Measurements from ENCODE around the gene LRRK1. TPM values are rescaled to one million over a fixed set of nuclear protein-coding genes. Genes with fewer than 3 reads are reported as not detected.

Gene LRRK1
- total and polyA plus RNA-seq, 2 of the 13 experiments (the other 11 are each of a cell fraction or from before 2014, with no cell fraction given), result 0.13 to 1.2 TPM

DNA sequence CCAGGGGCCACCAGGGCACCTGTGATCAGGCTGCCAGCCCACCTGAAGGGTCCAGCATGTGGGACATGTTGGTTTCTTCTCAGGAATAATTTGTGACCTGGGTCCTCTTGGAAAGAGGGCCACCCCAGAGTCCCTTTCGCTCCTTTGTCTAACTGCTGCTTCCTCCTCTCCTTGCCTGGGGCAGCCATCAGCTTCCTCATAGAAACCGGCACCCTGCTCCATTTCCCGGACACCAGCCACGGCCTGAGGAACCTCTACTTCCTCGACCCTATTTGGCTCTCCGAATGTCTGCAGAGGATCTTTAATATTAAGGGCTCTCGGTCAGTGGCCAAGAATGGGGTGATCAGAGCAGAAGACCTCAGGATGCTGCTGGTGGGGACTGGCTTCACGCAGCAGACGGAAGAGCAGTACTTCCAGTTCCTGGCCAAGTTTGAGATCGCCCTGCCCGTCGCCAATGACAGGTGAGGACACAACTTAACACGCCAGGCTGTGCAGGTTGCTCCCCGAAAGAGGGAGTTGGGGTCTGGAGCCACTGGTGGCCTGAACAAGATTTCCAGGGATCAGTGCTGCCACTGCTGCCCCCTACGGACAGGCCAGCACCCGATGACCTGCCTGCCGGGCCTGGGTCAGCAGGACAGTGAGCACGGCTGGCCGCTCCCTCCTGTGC lies 109.7 kb downstream of the LRRK1 start (continued):
- TF ChIP-seq, protein P1, sequence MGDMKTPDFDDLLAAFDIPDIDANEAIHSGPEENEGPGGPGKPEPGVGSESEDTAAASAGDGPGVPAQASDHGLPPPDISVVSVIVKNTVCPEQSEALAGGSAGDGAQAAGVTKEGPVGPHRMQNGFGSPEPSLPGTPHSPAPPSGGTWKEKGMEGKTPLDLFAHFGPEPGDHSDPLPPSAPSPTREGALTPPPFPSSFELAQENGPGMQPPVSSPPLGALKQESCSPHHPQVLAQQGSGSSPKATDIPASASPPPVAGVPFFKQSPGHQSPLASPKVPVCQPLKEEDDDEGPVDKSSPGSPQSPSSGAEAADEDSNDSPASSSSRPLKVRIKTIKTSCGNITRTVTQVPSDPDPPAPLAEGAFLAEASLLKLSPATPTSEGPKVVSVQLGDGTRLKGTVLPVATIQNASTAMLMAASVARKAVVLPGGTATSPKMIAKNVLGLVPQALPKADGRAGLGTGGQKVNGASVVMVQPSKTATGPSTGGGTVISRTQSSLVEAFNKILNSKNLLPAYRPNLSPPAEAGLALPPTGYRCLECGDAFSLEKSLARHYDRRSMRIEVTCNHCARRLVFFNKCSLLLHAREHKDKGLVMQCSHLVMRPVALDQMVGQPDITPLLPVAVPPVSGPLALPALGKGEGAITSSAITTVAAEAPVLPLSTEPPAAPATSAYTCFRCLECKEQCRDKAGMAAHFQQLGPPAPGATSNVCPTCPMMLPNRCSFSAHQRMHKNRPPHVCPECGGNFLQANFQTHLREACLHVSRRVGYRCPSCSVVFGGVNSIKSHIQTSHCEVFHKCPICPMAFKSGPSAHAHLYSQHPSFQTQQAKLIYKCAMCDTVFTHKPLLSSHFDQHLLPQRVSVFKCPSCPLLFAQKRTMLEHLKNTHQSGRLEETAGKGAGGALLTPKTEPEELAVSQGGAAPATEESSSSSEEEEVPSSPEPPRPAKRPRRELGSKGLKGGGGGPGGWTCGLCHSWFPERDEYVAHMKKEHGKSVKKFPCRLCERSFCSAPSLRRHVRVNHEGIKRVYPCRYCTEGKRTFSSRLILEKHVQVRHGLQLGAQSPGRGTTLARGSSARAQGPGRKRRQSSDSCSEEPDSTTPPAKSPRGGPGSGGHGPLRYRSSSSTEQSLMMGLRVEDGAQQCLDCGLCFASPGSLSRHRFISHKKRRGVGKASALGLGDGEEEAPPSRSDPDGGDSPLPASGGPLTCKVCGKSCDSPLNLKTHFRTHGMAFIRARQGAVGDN (CRISPR knock-in tag; IDR thresholded peaks at IDR 0.05), result 0 out of 2 replicates have a peak, but pooled peaks have one; percentile 17
- no peak for TF ChIP-seq MTA1 (CRISPR knock-in tag; IDR thresholded peaks at IDR 0.05; ENCODE audit: borderline replicate concordance)

DNA sequence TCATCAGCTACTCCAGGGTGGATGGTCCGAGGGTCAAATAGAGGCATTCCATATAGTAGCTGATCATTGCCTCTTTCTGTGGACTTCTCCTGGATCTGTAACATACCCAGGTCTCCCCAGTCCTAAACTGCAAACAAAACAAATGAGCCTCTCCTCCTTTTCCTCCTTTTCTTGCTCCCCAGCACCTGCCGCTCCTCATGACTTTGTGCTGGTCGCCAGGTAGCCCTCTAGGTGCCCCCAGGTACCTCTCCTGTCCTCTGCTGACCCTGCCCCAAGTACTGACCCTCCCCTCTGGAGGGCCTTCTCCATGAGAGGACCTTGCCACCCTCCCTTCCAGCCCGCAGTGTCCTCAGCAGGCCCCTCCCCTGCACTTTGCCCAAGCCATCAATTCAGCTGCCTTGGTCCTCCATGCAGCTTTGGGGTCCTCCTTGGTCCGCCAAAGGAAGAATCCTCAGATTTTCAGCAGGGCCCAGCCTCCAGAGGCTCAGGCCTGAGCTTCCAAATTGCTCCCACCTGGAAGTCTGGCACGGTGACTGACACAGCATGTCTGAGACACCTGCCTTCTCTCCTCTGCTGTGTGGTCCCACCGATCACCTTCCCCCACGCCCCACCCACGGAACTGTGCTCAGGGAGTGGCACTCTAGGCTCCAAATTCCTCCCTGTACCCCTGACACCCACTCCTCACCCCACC lies 111.0 kb downstream of the LRRK1 start:
- no peak for DNase-seq (ENCODE audit: low spot score)
- no peaks in the 10 kb centered on the region for H3K79me2 ChIP-seq (ENCODE audit: insufficient read depth, low read length)
- no peak for FAIRE-seq
- ChIA-PET POLR2A (no interaction called here), CTCF (ENCODE audit: low intra/inter-chr PET ratio, low total read pairs) (no interaction called here)
- peaks cover 6% of the 10 kb centered on the region; the same call in 1 of the 2 replicates for H3K9me3 ChIP-seq (ENCODE audit: low read length)
- no TSS peak for BruUV-seq (replicated peaks)
- H3K36me3 ChIP-seq (replicated peaks in 1 of 2; ENCODE audit: control insufficient read depth in 1 of 2, insufficient read depth in 2 of 2, low read length in 2 of 2), result no peaks in the 10 kb centered on the region
- in situ Hi-C loops (cut with HindIII; ENCODE audit: extremely low pct_ligation_motif_present, low pct_unique_long_range_greater_than_20kb), result no loop called here
- no peak for ATAC-seq
- intact Hi-C loops (cut with micrococcal nuclease; ENCODE audit: unreplicated experiment), result no loop called here
- no peak overlapping the region for H3K9ac ChIP-seq (ENCODE audit: insufficient read depth, low read depth, low read length)
- no peaks in the 10 kb centered on the region for H4K20me1 ChIP-seq (ENCODE audit: insufficient read depth, low read length)
- TF ChIP-seq GATAD2A (CRISPR knock-in tag; IDR thresholded peaks at IDR 0.05) (no peak), KLF9 (CRISPR knock-in tag; IDR thresholded peaks at IDR 0.05; ENCODE audit: low read depth) (no peak), ZNF749 (CRISPR knock-in tag; IDR thresholded peaks at IDR 0.05; ENCODE audit: borderline replicate concordance) (no peak), ZNF205 (CRISPR knock-in tag; IDR thresholded peaks at IDR 0.05) (no peak), TRIM24 (CRISPR knock-in tag; IDR thresholded peaks at IDR 0.05) (no peak), PLRG1 (conservative IDR thresholded peaks at IDR 0.05) (no peak), RORA (CRISPR knock-in tag; IDR thresholded peaks at IDR 0.05) (no peak), FOXA3 (CRISPR knock-in tag; IDR thresholded peaks at IDR 0.05) (no peak), PTBP1 (IDR thresholded peaks at IDR 0.05; ENCODE audit: low read depth, low read length, poor library complexity, severe bottlenecking) (no peak), AKAP8 (CRISPR knock-in tag; IDR thresholded peaks at IDR 0.05) (no peak), ZSCAN20 (CRISPR knock-in tag; IDR thresholded peaks at IDR 0.05; ENCODE audit: borderline replicate concordance) (no peak)
- H3K4me2 ChIP-seq (ENCODE audit: low read depth, low read length), result no peak overlapping the region
- WGBS (ENCODE audit: low lambda C conversion rate), result 36% methylated on average over 8 of the region's 9 CpGs
- peaks cover 8 to 58% of the 10 kb centered on the region in 2 experiments for H3K27me3 ChIP-seq (ENCODE audit: control insufficient read depth in 1 of 2, insufficient read depth in 2 of 2, low read length in 2 of 2)
- no peak overlapping the region for H3K27ac ChIP-seq (ENCODE audit: extremely low read length, insufficient read depth, low read length)
- peaks cover 35% of the 10 kb centered on the region for H3K4me1 ChIP-seq (ENCODE audit: insufficient read depth, low read length)
- H2AFZ ChIP-seq (ENCODE audit: low read length), result no peak overlapping the region
- no peak overlapping the region for H3K4me3 ChIP-seq (replicated peaks in 1 of 3; ENCODE audit: insufficient read depth in 1 of 3, low read depth in 2 of 3, low read length in 3 of 3)
